GM12878 (cell line): ENCODE data around the gene ZBTB22. TPM values are rescaled to one million over a fixed set of nuclear protein-coding genes. Genes with fewer than 3 reads are reported as not detected.

ENCODE experiments used
- ATF3 ChIP-seq: IDR thresholded peaks from 2 replicates; pipeline ENCODE4 v1.6.1; 2011; ENCODE audit warnings: low read depth, mild to moderate bottlenecking, low read length, moderate library complexity, borderline replicate concordance; ENCODE audit errors: extremely low read depth
- BACH1 ChIP-seq: fragments of 450-650 bp; IDR thresholded peaks from 2 replicates; pipeline ENCODE4 v1.6.1; 2017; ENCODE audit warnings: mild to moderate bottlenecking, borderline replicate concordance
- CBX3 ChIP-seq: fragments of 200-600 bp; sonication (generic); IDR thresholded peaks from 2 replicates; pipeline ENCODE4 v1.6.1; 2016; ENCODE audit warnings: low read depth, borderline replicate concordance
- CREB1 ChIP-seq: IDR thresholded peaks from 2 replicates; pipeline ENCODE4 v1.6.1; 2012; ENCODE audit warnings: low read depth, mild to moderate bottlenecking, inconsistent platforms
- GABPA ChIP-seq: IDR thresholded peaks from 2 replicates; pipeline ENCODE4 v1.6.1; 2014; ENCODE audit warnings: antibody characterized with exemption, low read depth, mild to moderate bottlenecking, inconsistent platforms
- GATAD2B ChIP-seq: fragments of 450-650 bp; conservative IDR thresholded peaks from 2 replicates; pipeline ENCODE4 v1.6.1; 2017; ENCODE audit warnings: low read depth, mild to moderate bottlenecking, moderate library complexity
- IKZF2 ChIP-seq, 2 experiments: fragments of 450-650 bp; IDR thresholded peaks; 2 replicates each; pipeline ENCODE4 v1.6.1; 2017; ENCODE audit warnings: mild to moderate bottlenecking in 2 of 2, moderate library complexity in 2 of 2
- KLF5 ChIP-seq: fragments of 450-650 bp; IDR thresholded peaks from 2 replicates; pipeline ENCODE4 v1.6.1; 2014; ENCODE audit warnings: mild to moderate bottlenecking; ENCODE audit not compliant: partially characterized antibody
- MEF2A ChIP-seq: IDR thresholded peaks from 2 replicates; pipeline ENCODE4 v1.6.1; 2011; ENCODE audit warnings: low read depth, mild to moderate bottlenecking, low read length, moderate library complexity; ENCODE audit not compliant: insufficient read depth
- MEF2B ChIP-seq: fragments of 450-650 bp; IDR thresholded peaks from 2 replicates; pipeline ENCODE4 v1.6.1; 2018; ENCODE audit warnings: mild to moderate bottlenecking, moderate library complexity; ENCODE audit not compliant: partially characterized antibody, poor library complexity, severe bottlenecking
- MXI1 ChIP-seq: fragments of 150-350 bp; IDR thresholded peaks from 2 replicates; pipeline ENCODE4 v1.6.1; 2011; ENCODE audit warnings: low read depth, mild to moderate bottlenecking, inconsistent platforms, low read length, improper control_type of control experiment
- NRF1 ChIP-seq: conservative IDR thresholded peaks from 2 replicates; pipeline ENCODE4 v1.6.1; 2011; ENCODE audit warnings: mild to moderate bottlenecking, low read depth, low read length, improper control_type of control experiment
- PML ChIP-seq: IDR thresholded peaks from 2 replicates; pipeline ENCODE4 v1.6.1; 2012; ENCODE audit warnings: low read length, inconsistent platforms
- RAD51 ChIP-seq: fragments of 450-650 bp; IDR thresholded peaks from 2 replicates; pipeline ENCODE4 v1.6.1; 2016; ENCODE audit warnings: moderate library complexity, mild to moderate bottlenecking, inconsistent platforms
- RUNX3 ChIP-seq: IDR thresholded peaks from 2 replicates; pipeline ENCODE4 v1.6.1; 2012; ENCODE audit warnings: low read length, inconsistent platforms
- SIX5 ChIP-seq: IDR thresholded peaks from 2 replicates; pipeline ENCODE4 v1.6.1; 2011; ENCODE audit warnings: mild to moderate bottlenecking, low read depth, low read length, moderate library complexity; ENCODE audit not compliant: severe bottlenecking
- SKIL ChIP-seq: fragments of 450-650 bp; IDR thresholded peaks from 2 replicates; pipeline ENCODE4 v1.6.1; 2017; ENCODE audit warnings: mild to moderate bottlenecking, low read depth, inconsistent platforms; ENCODE audit not compliant: poor library complexity, severe bottlenecking
- SP1 ChIP-seq: IDR thresholded peaks from one replicate; pipeline ENCODE4 v1.6.1; 2011; ENCODE audit warnings: low read depth, low read length
- SRF ChIP-seq, 2 experiments: IDR thresholded peaks; 2 replicates each; pipeline ENCODE4 v1.6.1; 2011; ENCODE audit warnings: low read depth in 2 of 2, low read length in 2 of 2, mild to moderate bottlenecking in 1 of 2, moderate library complexity in 1 of 2
- STAT3 ChIP-seq: IDR thresholded peaks from 2 replicates; pipeline ENCODE4 v1.6.1; 2011; ENCODE audit warnings: low read depth, low read length, improper control_type of control experiment
- SUPT20H ChIP-seq: IDR thresholded peaks from 2 replicates; pipeline ENCODE4 v1.6.1; 2011; ENCODE audit warnings: low read depth, mild to moderate bottlenecking, low read length, moderate library complexity, borderline replicate concordance; ENCODE audit not compliant: control insufficient read depth
- TAF1 ChIP-seq: IDR thresholded peaks from 2 replicates; pipeline ENCODE4 v1.6.1; 2011; ENCODE audit warnings: mild to moderate bottlenecking, low read depth, low read length, borderline replicate concordance
- WRNIP1 ChIP-seq: IDR thresholded peaks from 2 replicates; pipeline ENCODE4 v1.6.1; 2011; ENCODE audit warnings: low read depth, low read length, improper control_type of control experiment, borderline replicate concordance
- ZNF384 ChIP-seq: IDR thresholded peaks from 2 replicates; pipeline ENCODE4 v1.6.1; 2012; ENCODE audit warnings: low read depth, mild to moderate bottlenecking, low read length, improper control_type of control experiment, borderline replicate concordance
- ZNF592 ChIP-seq: fragments of 450-650 bp; IDR thresholded peaks from 2 replicates; pipeline ENCODE4 v1.6.1; 2017; ENCODE audit warnings: mild to moderate bottlenecking, moderate library complexity
- polyA plus RNA-seq, 11 experiments: library from polyadenylated mRNA; depleted of rRNA in 4 of 11; unstranded in 6 of 11; stranded (reverse) in 5 of 11; fragments of >200 nt; fragmentation: Nextera tagmentation in 4 of 11; fragmentation: Illumina TruSeq in 1 of 11; extraction: Ambion mirVana in 4 of 11; extraction: Trizol in 1 of 11; gene quantifications; 1 replicate in 1 of 11; 2 replicates in 10 of 11; pipeline versions ENCODE4 v1.2.1 to v1.2.3, GENCODE V29; 2011 to 2016; ENCODE audit warnings: inconsistent platforms in 2 of 11, missing spikeins in 2 of 11, low read depth in 1 of 11
- total RNA-seq, 4 experiments: library from RNA; depleted of rRNA in 3 of 4; stranded (reverse); fragments of >200 nt in 3 of 4; fragmentation: Illumina TruSeq in 1 of 4; extraction: Trizol in 1 of 4; gene quantifications; 2 replicates each; pipeline versions ENCODE4 v1.2.1 to v1.2.3, GENCODE V29; 2013 to 2021

ZBTB22 gene
- total and polyA plus RNA-seq, 10 of the 15 experiments (the other 5 are each of a cell fraction or from before 2014, with no cell fraction given) = 0.11 to 9.9 (median 4.8) TPM

GRCh38 chr6:33314515-33314942 lies 3.0 kb downstream of the ZBTB22 start (continued):
- TF ChIP-seq MEF2B (no peak), RAD51 (peak; percentile 85), BACH1 (no peak), TAF1 (no peak), NRF1 (no peak), GATAD2B (0 out of 2 replicates have a peak, but pooled peaks have one; percentile 28), ATF3 (no peak), WRNIP1 (0 out of 2 replicates have a peak, but pooled peaks have one; percentile 43), MEF2A (0 out of 2 replicates have a peak, but pooled peaks have one; percentile 16), SUPT20H (no peak), PML (no peak), SP1 (peak; percentile 36), IKZF2 (IDR thresholded peaks at IDR 0.05) (peak; percentile 11 to 52; a peak in 1 of 4 replicates), SIX5 (no peak), STAT3 (no peak), RUNX3 (no peak), KLF5 (no peak), CREB1 (no peak), SRF (IDR thresholded peaks at IDR 0.05; ENCODE audit: low read depth in 2 of 2, low read length in 2 of 2) (no peak), ZNF384 (no peak), SKIL (no peak), ZNF592 (no peak), CBX3 (no peak), MXI1 (peak; percentile 67; the same call in 1 of the 2 replicates), GABPA (no peak)
